Stimulated activated CD4-positive, alpha-beta T cell treated with anti-CD3 and anti-CD28 coated beads, Interleukin-12 subunit alpha, Interleukin-12 subunit beta, amount 100 ng/mL, for 24 hours (primary cell): ENCODE measurements around the gene FXYD7.
"Not testable (repeated sequence)": the region's sequence is repeated elsewhere in the genome, so short reads cannot be mapped to it uniquely, and the experiment has no call there.

Experiments used
- DNase-seq, 2 experiments: peaks; one replicate each; pipeline ENCODE4 v3.0.0-alpha.2; 2020; ENCODE audit warnings: low read depth in 2 of 2

FXYD7 gene

DNA sequence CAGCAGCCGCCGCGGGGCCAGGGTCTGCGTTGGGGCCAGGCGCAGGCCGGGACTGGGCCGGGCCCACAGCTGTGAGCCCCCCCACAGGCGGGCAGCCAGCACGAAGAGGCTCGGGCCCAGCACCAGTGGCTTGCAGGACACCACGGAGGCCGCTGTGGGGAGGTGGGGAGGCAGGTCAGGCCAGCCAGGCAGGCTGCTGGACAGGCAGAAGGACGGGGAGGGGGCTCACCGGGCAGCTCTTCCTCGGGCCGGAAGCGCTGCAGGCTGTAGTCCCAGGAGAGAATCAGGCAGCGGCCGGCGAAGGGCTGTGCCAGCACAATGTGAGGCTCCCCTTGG is 16.5 kb upstream of the FXYD7 start:
- DNase-seq: no peak

- no peak for DNase-seq
These were observed 15.2 kb upstream of the FXYD7 start for GRCh38 chr19:35127871-35128270.

- no peak for DNase-seq
These were observed 14.5 kb upstream of the FXYD7 start for GRCh38 chr19:35128398-35129057.

- not testable (repeated sequence) for DNase-seq
These were observed 13.3 kb upstream of the FXYD7 start for GRCh38 chr19:35129724-35130274.

DNA sequence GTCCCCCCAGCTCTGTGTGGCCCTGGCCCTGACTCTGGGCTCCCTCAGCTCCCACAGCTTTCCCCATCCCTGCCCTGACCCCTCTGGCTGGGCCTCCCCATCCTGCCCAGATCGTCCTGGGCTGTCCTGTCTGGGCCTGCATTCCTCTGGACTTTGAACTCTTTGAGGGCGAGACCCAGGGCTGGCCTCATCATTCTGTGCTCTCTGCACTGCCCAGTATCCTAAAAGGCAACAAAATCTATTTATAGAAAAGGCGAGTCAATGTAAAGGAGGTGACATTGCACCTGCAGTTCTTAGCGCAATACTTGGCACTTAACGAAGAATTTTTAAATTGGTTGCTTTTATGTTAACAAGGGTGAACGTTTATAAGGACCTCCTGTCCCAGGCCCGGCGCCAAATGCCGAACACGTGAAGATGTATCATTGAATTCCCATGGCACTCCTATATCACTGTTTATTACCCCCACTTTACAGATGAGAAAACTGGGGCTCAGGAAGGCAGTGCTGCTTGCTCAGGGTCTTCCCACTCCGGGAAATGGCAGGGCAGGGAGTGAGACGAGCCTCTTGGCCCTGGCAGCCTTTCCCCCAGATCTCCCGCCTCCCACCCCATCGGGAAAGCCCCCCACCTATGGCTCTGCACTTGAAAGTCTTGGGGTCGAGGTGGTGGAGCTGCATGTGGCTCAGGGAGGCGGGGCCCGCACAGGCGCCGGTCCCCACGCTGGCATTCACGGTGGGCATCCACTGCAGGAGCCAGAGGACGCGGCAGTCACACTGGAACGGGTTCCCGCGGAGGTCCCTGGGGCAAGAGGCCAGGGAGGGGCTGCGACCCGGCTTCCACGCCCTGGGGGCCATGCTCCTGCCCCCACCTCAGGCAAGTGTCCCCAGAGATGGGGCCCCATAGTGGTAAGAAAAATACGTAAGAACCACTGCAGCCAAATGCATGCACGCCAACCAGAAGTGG is 12.0 kb upstream of the FXYD7 start:
- DNase-seq: no peak

GRCh38 chr19:35132254-35132653 is 10.8 kb upstream of the FXYD7 start:
- DNase-seq: no peak

DNA sequence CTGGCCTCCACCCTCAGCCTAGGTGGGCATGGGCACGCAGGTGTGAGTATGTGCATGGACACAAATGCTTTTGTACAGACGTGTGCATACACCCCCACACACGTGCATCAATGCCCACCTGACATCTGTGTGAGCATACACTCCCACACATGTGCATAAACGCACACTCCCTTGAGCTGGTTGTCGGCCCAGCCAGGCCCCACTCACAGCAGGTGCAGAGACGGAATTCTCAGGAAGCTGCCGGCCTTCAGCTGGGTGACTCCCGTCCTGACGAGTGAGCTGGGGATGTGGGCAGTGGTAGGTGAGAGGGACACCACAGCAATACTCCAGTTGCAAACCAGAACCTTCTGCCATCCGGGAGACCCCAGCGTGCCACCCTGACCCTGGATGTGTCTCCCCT is 9.2 kb upstream of the FXYD7 start:
- no peak for DNase-seq

GRCh38 chr19:35134601-35135242 is 8.3 kb upstream of the FXYD7 start, which contains the start of gene LGI4:
TSS of gene LGI4 (minus strand) at chr19:35135059. CDS start at chr19:35134680, 379 bp downstream.
- no peak for DNase-seq

- peak; percentile 24 to 66 for DNase-seq
These were observed 7.6 kb upstream of the FXYD7 start for GRCh38 chr19:35135389-35135909.

- no peak for DNase-seq
These were observed 6.8 kb upstream of the FXYD7 start for GRCh38 chr19:35136231-35136630.

DNA sequence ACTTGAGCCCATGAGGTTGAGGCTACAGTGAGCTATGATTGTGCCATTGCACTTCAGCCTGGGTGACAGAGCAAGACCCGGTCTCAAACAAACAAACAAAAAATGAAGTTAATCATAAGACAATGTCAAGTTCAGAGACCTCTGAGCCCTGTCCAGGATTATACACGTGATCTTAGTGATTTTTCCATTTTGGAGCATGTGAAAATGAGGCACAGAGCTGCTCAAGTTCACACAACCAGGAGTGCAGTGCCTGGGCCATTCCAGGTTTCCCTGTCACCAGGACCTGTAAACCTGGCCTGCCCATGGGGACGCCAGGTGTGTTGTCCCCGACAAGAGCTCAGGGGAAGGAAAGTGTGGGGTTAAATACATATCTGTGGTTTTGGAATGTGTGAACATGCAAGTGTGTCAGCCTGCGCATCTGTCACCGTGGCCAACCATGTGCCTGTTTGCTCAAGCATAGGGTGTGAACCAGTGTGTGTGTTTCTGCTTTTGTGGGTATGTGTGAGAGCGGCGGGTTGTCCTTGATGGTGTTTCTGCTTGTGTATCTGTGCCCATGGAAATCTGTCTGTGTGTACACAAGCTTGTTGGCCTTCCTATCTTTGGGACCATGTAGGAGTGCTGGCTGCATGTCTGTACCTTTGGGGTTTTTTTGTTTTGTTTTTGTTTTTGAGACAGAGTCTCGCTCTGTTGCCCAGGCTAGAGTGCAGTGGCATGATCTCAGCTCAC is 5.9 kb upstream of the FXYD7 start:
- no peak for DNase-seq

- DNase-seq: no peak
These were observed 4.7 kb upstream of the FXYD7 start, which contains the start of gene FXYD1 for GRCh38 chr19:35138305-35138892. TSS of gene FXYD1 (plus strand) at chr19:35138824. CDS start at chr19:35140080, 1,256 bp downstream.

DNA sequence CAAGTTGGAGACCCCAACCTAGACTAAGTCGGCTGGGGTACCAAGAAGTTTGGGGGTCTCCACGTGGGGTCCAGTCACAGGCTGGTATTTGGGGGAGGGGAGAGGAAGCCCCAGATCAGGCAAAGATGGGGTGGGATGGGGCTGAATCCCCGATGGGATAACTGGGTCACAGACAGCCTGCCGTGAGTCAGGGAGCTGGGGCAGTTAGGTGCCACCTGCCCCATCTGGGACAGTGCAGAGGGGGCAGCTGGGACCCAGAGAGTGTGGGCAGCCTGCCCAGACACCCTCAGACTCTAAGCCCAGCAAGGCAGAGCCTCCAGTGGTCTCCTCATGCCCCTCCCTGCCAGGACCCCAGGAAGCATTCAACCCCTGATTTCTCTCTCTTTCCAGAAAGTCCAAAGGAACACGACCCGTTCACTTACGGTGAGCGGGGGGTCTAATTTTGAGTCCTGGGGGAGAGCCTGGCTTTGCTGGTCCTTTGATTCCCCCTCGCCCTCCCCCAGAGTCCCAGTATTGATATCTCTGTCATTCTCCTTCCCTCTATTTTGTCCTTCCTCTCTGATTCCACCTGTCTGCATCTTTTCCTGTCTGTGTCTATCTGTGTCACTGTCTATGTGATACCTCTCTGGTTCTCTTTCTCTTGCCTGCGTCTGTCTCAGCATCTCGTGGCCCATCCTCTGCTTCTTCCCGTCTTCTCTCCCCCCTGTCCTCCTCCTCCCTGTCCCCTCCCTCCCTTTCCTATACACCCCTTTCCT is 2.7 kb upstream of the FXYD7 start:
- DNase-seq: no peak

GRCh38 chr19:35140962-35141836 is 1.9 kb upstream of the FXYD7 start:
- peak; percentile 92 to 99 for DNase-seq

DNA sequence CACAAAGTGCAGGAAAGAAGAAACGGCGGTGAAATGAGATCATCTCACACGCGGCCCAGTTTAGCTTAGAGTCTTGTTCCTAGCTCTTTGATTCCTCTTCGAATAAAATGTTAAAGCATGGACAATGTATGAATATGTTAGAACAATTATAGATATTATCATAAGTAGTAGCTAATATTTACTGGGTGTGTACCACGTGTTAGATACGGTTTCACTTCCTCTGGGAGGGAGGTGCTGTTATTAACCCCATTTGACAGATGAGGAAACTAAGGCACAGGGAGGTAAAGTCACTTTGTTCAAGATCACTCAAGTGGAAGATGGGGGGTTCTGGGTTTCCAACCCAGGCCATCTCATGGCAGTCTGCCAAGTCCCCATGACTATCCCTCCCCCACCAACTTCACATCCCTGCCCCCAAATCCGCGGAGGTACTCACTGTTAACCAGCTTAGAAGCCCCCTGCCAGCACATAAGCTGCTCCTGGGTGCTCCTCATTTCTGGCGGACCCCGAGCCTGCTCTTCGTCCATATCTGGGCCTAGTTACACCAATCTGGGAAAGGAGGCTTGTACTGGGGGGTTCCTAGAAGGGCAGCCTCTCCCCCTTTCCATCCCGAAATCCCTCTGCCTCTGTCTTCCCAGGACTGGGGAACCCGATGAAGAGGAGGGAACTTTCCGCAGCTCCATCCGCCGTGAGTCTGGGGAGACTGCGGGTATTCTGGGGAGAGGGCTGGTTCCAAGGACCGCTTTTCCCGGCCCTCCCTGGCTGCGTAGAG is 1.0 kb upstream of the FXYD7 start:
- DNase-seq: no peak

DNA sequence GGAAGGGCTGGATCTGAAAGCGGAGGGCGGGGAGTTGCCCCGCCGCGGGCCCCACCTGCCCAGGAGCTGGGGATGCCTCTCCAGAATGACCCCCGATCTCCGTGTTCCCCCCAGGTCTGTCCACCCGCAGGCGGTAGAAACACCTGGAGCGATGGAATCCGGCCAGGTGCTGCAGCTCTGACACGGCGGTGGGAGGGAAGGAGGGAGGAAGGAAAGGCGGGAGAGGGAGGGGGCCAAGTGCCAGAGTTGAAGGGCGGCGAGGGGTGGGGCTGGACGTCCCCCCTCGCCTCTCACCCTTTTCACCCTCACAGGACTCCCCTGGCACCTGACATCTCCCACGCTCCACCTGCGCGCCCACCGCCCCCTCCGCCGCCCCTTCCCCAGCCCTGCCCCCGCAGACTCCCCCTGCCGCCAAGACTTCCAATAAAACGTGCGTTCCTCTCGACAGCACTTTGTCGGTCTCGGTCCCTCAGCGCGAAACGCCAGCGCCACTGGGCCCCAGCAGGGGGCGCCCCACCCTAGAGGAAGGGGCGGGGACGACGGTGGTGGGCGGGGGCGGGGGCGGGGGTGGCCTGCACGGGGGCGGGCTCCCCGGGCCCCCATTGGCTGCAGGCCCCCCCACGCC is 337 bp upstream of the FXYD7 start:
- peak; percentile 38 to 63 for DNase-seq

- DNase-seq: no peak
These were observed 763 bp downstream of the FXYD7 start for GRCh38 chr19:35143818-35144217.

- no peak for DNase-seq
These were observed 1.2 kb downstream of the FXYD7 start for GRCh38 chr19:35144259-35144599.
